Spinal cord (tissue), 10 donors: Measurements from ENCODE around the gene SPAG16. TPM values are rescaled to one million over a fixed set of nuclear protein-coding genes. Genes with fewer than 3 reads are reported as not detected.

Source experiments
- DNase-seq, 6 donors: peaks; one replicate each; pipeline versions ENCODE4 v3.0.0 to v3.0.0-alpha.2; 2013 to 2015; ENCODE audit warnings: low spot score in 6 of 6, low read depth in 4 of 6
- H3K27ac ChIP-seq: one replicate; pipeline ENCODE4 v1.5.1; 2013; ENCODE audit warnings: low read depth, low read length, control low read depth
- H3K27me3 ChIP-seq: one replicate; pipeline ENCODE4 v1.6.1; 2013; ENCODE audit warnings: low read length; ENCODE audit not compliant: control insufficient read depth, insufficient read depth
- H3K36me3 ChIP-seq: one replicate; pipeline ENCODE4 v1.6.1; 2013; ENCODE audit warnings: low read length; ENCODE audit not compliant: control insufficient read depth, insufficient read depth
- H3K4me1 ChIP-seq: one replicate; pipeline ENCODE4 v1.6.1; 2013; ENCODE audit warnings: low read length; ENCODE audit not compliant: control insufficient read depth, insufficient read depth
- H3K4me3 ChIP-seq: one replicate; pipeline ENCODE4 v1.5.1; 2013; ENCODE audit warnings: low read depth, low read length, control low read depth
- H3K9me3 ChIP-seq: one replicate; pipeline ENCODE4 v1.6.1; 2013; ENCODE audit warnings: low read length; ENCODE audit not compliant: control insufficient read depth, insufficient read depth
- WGBS: methylation state at CpG from one replicate; pipeline ENCODE4 v1.1.5; 2013; ENCODE audit warnings: missing lambda C conversion rate; ENCODE audit not compliant: insufficient coverage; 5-methylcytosine and 5-hydroxymethylcytosine counted together
- polyA plus RNA-seq, 2 donors: library from polyadenylated mRNA; unstranded; fragments of 120-200 nt; gene quantifications; one replicate each; pipeline ENCODE4 v1.2.1, GENCODE V29; 2013; ENCODE audit not compliant: insufficient read length in 2 of 2
- total RNA-seq, 2 donors: library from RNA; depleted of rRNA in 1 of 2; stranded (reverse); fragments of 120-200 nt in 1 of 2; fragments of >200 nt in 1 of 2; gene quantifications; one replicate each; pipeline versions ENCODE4 v1.2.3 to v1.2.4, GENCODE V29; 2013 to 2014
- donor health status: healthy.

The SPAG16 gene
- total and polyA plus RNA-seq, 4 donors, result 47.4 to 86.2 (median 74.2) TPM

DNA sequence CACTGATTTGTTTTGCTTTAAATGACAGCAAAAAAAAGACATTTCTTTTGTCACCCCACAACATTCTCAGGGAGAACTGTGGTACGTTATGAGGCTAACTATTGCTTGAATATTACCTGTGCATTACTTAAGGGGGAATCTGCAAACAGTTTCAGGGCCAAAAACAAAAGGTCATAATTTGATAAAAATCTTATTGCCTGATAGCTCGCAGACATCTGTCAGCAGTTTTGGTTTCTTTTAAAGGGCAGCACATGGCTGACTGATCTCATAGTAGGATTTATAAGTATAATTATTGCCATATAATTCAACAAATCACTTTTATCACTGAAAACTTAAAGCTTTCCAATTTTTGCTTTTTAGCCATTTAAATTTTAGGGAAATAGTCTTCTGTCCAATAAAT, 900.2 kb downstream of the SPAG16 start:
- H3K4me3 ChIP-seq, result no peak overlapping the region

DNA sequence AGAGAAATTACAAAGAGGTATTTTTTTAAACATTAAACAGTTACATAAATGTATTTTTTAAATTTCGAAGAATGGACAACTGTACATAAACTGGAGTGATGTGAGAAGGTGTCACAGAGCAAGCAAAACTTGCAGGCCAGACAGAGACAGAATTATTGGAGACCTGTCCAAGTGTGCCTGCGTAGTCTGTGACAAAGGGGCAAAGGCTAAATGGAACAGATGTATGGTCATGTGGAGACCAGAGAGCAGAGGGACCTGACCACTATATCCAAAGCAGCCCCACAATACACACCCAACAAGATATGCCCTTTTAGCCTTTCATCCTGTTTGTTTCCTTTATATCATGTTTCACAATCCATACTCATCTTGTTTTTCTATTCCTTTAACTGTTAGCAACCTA, 901.3 kb downstream of the SPAG16 start:
- Histone ChIP-seq H3K27ac (no peak overlapping the region), H3K9me3 (no peaks in the 10 kb centered on the region), H3K27me3 (no peaks in the 10 kb centered on the region), H3K4me1 (no peaks in the 10 kb centered on the region), H3K36me3 (no peaks in the 10 kb centered on the region), H3K4me3 (no peak overlapping the region)
- no CpG with 5 or more reads among the region's 2 CpGs for WGBS
- no peak for DNase-seq

More for the DNA sequence above, 900.2 kb downstream of the SPAG16 start:
- no peaks in the 10 kb centered on the region for H3K27me3 ChIP-seq
- H3K36me3 ChIP-seq, result no peaks in the 10 kb centered on the region
- H3K27ac ChIP-seq, result no peak overlapping the region
- H3K4me1 ChIP-seq, result no peaks in the 10 kb centered on the region
- H3K9me3 ChIP-seq, result no peaks in the 10 kb centered on the region
- no CpG with 5 or more reads among the region's 2 CpGs for WGBS
- DNase-seq, result no peak

DNA sequence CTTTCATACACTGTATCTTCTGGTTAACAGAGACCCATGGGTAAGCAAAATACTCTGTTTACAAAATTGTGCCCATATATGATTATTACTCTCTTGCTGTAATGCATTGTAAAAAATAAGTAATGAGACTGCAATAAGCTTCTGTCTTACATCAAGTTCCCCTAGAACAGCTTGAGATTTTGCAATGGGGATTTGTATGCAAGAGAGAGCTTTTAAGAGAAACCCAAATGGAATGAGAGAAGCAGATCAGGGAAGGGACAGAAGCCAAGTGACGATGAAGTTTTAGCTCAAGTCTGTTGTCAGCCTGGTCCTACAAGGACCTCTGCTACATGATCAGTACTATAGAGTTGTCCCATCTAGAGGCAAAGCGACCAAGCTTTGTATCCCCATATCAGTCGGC, 908.4 kb downstream of the SPAG16 start:
- Histone ChIP-seq H3K4me1 (no peaks in the 10 kb centered on the region), H3K27me3 (no peaks in the 10 kb centered on the region), H3K27ac (no peak overlapping the region), H3K9me3 (no peaks in the 10 kb centered on the region), H3K4me3 (no peak overlapping the region), H3K36me3 (no peaks in the 10 kb centered on the region)
- WGBS, result 63% methylated on average over 1 of the region's 3 CpGs
- no peak for DNase-seq

DNA sequence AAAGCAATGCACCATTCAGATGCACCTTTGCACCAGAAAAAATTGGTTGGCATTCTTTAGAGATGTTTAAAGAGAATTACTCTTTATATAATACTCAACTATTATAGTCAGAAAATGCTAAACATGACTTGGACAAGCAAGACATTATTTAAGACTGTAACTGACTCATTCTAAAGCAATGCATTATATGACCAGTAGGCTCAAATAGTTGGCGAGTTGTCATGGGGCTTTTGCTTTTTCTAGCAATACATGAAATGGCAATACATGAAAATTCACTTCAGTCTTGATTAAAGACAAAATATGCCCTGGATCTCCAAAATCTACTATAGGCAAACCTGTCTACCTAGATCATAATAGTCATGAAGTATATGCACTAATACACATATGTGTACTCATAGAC, 909.7 kb downstream of the SPAG16 start:
- no peak for DNase-seq
- Histone ChIP-seq H3K4me3 (no peak overlapping the region), H3K27me3 (no peaks in the 10 kb centered on the region), H3K36me3 (no peaks in the 10 kb centered on the region), H3K27ac (peak overlapping the region; percentile 36), H3K4me1 (no peaks in the 10 kb centered on the region), H3K9me3 (no peaks in the 10 kb centered on the region)
- WGBS, result no CpG with 5 or more reads among the region's 1 CpG

DNA sequence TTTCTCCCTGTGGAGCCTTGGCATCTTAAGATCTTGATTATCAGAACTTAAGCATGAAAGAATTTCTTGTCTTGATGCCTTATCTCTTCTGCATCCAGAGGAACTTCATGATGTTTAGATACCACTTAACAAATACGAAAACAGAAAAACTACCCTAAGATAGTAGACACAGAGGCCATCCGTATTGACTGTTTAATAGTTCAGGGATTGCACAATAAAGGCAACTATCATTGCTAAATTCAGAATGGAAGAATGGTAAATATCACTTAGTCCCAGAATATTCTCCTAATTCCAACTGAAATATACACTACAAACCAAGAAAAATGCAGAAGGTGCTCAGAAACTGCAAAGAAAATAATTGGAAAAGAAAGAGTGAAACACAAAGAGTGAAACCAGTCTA, 912.0 kb downstream of the SPAG16 start:
- WGBS, result no CpG with 5 or more reads among the region's 2 CpGs
- H3K4me3 ChIP-seq, result no peak overlapping the region
- no peak overlapping the region for H3K27ac ChIP-seq

DNA sequence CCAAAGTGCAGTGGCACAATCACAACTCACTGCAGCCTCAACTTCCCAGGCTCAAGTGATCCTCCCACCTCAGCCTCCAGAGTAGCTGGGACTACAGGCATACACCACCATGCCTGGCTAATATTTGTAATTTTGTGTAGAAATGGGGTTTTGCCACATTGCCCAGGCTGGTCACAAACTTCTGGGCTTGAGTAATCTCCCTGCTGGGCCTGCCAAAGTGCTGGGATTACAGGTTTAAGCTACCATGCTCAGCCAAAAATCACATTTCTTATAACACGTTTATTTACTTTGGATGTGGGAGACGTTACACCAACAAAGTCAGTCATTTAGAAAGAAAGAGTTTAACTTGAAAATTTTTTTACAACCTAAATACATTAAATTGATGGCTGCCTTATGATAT, 917.6 kb downstream of the SPAG16 start:
- no peak for DNase-seq
- Histone ChIP-seq H3K4me1 (no peaks in the 10 kb centered on the region), H3K9me3 (no peaks in the 10 kb centered on the region), H3K27ac (no peak overlapping the region), H3K27me3 (no peaks in the 10 kb centered on the region), H3K36me3 (no peaks in the 10 kb centered on the region), H3K4me3 (no peak overlapping the region)
- WGBS, result no CpG with 5 or more reads among the region's 2 CpGs

More for the DNA sequence above, 912.0 kb downstream of the SPAG16 start:
- no peak for DNase-seq
- no peaks in the 10 kb centered on the region for H3K36me3 ChIP-seq
- H3K9me3 ChIP-seq, result no peaks in the 10 kb centered on the region
- no peaks in the 10 kb centered on the region for H3K4me1 ChIP-seq
- H3K27me3 ChIP-seq, result no peaks in the 10 kb centered on the region

DNA sequence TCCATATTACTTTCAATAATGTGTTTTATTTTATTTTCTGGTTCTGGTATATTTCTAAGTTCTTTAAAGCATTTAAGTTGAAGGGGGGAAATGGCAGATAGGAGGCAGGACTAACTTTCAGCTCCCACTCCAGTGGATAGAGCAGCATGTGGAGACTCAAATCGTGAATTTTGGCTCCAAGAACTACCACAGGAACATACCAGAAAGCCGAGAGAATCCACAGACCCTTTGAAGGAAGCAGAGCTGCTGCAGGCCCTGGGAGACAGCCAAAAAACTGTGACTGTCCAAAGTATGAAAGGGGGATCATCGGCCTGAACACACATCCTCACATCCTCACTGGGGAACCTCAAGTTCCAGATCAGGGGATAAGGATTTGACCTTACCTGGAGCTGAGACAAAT, 919.0 kb downstream of the SPAG16 start:
- H3K4me1 ChIP-seq, result no peaks in the 10 kb centered on the region
- no CpG with 5 or more reads among the region's 3 CpGs for WGBS

DNA sequence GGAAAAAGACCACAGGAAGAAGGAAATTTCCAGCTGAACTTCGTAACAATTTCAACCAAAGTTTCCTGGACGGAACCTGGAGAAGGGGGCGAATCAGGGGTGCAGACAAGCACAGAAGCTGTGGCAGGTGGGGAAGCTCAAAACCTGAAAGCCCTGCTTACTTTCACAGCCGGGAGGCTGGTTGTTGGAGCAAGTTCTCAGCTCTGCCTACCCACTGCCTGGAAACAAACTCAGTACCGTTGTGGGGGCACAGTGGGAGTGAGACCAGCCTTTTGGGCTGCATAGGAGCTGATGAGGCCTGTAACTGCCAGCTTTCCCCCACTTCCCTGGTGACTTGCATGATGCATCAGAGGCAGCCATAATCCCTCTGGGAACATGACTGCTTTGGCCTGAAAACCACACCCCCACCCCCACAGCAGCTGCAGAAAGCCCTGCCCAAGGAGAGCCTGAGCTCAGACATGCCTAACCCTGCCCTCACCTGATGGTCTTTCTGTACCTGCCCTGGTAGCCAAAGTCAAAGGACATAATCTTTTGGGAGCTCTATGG, 919.6 kb downstream of the SPAG16 start:
- DNase-seq, result no peak
- H3K27me3 ChIP-seq, result no peaks in the 10 kb centered on the region
- WGBS, result 89% methylated on average over 5 of the region's 5 CpGs
- no peaks in the 10 kb centered on the region for H3K36me3 ChIP-seq
- H3K4me3 ChIP-seq, result no peak overlapping the region
- no peaks in the 10 kb centered on the region for H3K9me3 ChIP-seq
- no peaks in the 10 kb centered on the region for H3K4me1 ChIP-seq
- H3K27ac ChIP-seq, result no peak overlapping the region

More for the DNA sequence above, 919.0 kb downstream of the SPAG16 start:
- no peaks in the 10 kb centered on the region for H3K36me3 ChIP-seq
- H3K27ac ChIP-seq, result no peak overlapping the region
- DNase-seq, result no peak
- H3K27me3 ChIP-seq, result no peaks in the 10 kb centered on the region
- no peak overlapping the region for H3K4me3 ChIP-seq
- no peaks in the 10 kb centered on the region for H3K9me3 ChIP-seq

DNA sequence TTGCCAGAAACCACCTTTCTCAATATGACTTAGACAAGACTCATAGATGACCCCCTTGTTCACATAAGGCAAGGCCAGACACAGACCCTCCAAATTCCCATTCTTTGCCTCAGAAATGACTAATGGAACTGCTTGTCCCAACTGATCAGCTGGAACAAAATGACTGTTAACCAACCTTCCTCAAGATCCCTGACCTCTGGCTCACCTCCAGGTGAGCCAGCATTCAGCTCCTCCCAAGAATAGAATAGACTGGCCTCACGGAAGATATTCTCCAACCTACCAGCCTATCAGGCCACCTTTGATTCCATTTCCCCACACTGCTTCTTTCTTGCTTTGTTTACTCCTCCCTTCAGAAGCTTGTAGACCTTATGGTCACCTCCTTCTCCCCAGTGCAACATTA, 930.8 kb downstream of the SPAG16 start:
- WGBS, result 83% methylated on average over 1 of the region's 1 CpG
- no peaks in the 10 kb centered on the region for H3K36me3 ChIP-seq
- no peak for DNase-seq

DNA sequence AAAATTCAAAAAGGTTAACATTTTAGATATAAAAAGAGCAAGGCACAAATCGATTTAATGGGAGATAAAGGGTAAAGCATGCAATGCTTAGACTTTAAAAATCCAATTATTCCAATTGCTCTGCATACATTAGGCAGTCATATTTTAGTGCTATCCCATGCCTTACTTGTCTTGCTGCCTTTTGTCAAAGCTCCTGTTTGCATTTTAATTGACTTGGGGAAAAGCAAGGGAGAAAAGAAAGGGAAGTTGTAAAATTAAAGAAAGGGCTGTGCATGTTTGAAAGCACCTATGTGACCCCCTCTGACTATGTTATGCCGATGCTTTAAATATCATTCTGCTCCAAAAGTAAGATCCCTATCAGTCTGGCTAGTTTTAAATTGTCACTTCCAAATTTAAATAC, 932.9 kb downstream of the SPAG16 start:
- no peak for DNase-seq
- H3K4me1 ChIP-seq, result no peaks in the 10 kb centered on the region
- no CpG with 5 or more reads among the region's 2 CpGs for WGBS
- H3K27ac ChIP-seq, result no peak overlapping the region
- no peaks in the 10 kb centered on the region for H3K36me3 ChIP-seq
- no peak overlapping the region for H3K4me3 ChIP-seq
- H3K27me3 ChIP-seq, result no peaks in the 10 kb centered on the region
- H3K9me3 ChIP-seq, result no peaks in the 10 kb centered on the region

More for the DNA sequence above, 930.8 kb downstream of the SPAG16 start:
- Histone ChIP-seq H3K27ac (no peak overlapping the region), H3K9me3 (no peaks in the 10 kb centered on the region), H3K4me3 (no peak overlapping the region), H3K27me3 (no peaks in the 10 kb centered on the region), H3K4me1 (no peaks in the 10 kb centered on the region)
